ENCODE results near the gene CARM1.

Gene CARM1

GRCh38 chr19:10960314-10961072 is 89.1 kb downstream of the CARM1 start, which contains the start of gene SMARCA4:
TSS of gene SMARCA4 (plus strand) at chr19:10961030. CDS start at chr19:10984152, 23,122 bp downstream.
- TF ChIP-seq CTCF (IDR thresholded peaks at IDR 0.05; ENCODE audit: insufficient read depth, low read depth, low read length, missing control alignments): no peak
- peak within 1 kb of the TSS; percentile 89 for H3K4me3 ChIP-seq (ENCODE audit: low read depth, low read length)
- DNase-seq (ENCODE audit: low read depth): peak; percentile 99

- no peak for TF ChIP-seq CTCF (IDR thresholded peaks at IDR 0.05; ENCODE audit: insufficient read depth, low read depth, low read length, missing control alignments)
- DNase-seq (ENCODE audit: low read depth): peak; percentile 53
- peak overlapping the region; percentile 81 for H3K4me3 ChIP-seq (ENCODE audit: low read depth, low read length)
These were observed 89.9 kb downstream of the CARM1 start for GRCh38 chr19:10961073-10961860.

GRCh38 chr19:10962863-10963262 is 91.5 kb downstream of the CARM1 start:
- peak overlapping the region; percentile 81; the same call in 1 of the 2 replicates for H3K4me3 ChIP-seq (ENCODE audit: low read depth, low read length)
- TF ChIP-seq CTCF (IDR thresholded peaks at IDR 0.05; ENCODE audit: insufficient read depth, low read depth, low read length, missing control alignments): no peak
- DNase-seq (ENCODE audit: low read depth): peak; percentile 32

- H3K4me3 ChIP-seq (ENCODE audit: low read depth, low read length): no peak overlapping the region
- DNase-seq (ENCODE audit: low read depth): no peak
- no peak for TF ChIP-seq CTCF (IDR thresholded peaks at IDR 0.05; ENCODE audit: insufficient read depth, low read depth, low read length, missing control alignments)
These were observed 92.5 kb downstream of the CARM1 start for GRCh38 chr19:10963865-10964264.

GRCh38 chr19:10964903-10965302 is 93.5 kb downstream of the CARM1 start:
- TF ChIP-seq CTCF (IDR thresholded peaks at IDR 0.05; ENCODE audit: insufficient read depth, low read depth, low read length, missing control alignments): peak; percentile 8
- no peak for DNase-seq (ENCODE audit: low read depth)
- H3K4me3 ChIP-seq (ENCODE audit: low read depth, low read length): no peak overlapping the region

GRCh38 chr19:10965398-10965797 is 94.0 kb downstream of the CARM1 start:
- no peak for DNase-seq (ENCODE audit: low read depth)
- TF ChIP-seq CTCF (IDR thresholded peaks at IDR 0.05; ENCODE audit: insufficient read depth, low read depth, low read length, missing control alignments): no peak
- no peak overlapping the region for H3K4me3 ChIP-seq (ENCODE audit: low read depth, low read length)

Measured in GM12865 (cell line).